Gastroesophageal sphincter (tissue), 3 donors: ENCODE results near the gene GRM7.

Experiments
- POLR2A ChIP-seq, 2 donors: fragments of 450-650 bp; IDR thresholded peaks; one replicate each; pipeline ENCODE4 v1.6.1; 2017; ENCODE audit warnings: antibody characterized with exemption in 2 of 2, mild to moderate bottlenecking in 2 of 2, moderate library complexity in 1 of 2
- TF ChIP-seq, protein P1 (sequence below), 4 experiments: fragments of 200-600 bp in 2 of 4; fragments of 450-650 bp in 2 of 4; sonication (generic) in 1 of 4; IDR thresholded peaks; one replicate each; pipeline ENCODE4 v1.5.1; 2017 to 2019; ENCODE audit warnings: antibody characterized with exemption in 4 of 4, mild to moderate bottlenecking in 2 of 4, moderate library complexity in 2 of 4

DNA sequence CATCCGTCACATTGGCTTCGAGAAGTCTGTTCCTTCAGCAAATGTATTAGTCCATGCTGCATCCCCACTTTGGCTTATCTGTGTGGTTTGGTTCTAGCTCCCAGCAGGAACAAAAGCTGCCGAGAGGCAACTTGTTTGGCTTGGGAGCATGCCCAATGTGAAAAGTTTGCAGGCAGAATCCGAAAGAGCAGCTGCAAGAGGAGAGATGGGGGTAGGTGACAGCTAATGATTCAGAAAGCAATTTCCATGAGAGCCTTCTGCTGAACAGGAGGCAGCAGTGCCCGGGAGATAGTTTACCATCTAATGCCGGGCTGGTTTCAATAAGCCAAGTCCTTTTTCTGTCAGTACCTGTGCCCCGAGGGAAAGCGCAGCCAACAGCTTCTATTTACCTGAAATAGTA, 60.2 kb downstream of the GRM7 start:
- TF ChIP-seq, protein P1, sequence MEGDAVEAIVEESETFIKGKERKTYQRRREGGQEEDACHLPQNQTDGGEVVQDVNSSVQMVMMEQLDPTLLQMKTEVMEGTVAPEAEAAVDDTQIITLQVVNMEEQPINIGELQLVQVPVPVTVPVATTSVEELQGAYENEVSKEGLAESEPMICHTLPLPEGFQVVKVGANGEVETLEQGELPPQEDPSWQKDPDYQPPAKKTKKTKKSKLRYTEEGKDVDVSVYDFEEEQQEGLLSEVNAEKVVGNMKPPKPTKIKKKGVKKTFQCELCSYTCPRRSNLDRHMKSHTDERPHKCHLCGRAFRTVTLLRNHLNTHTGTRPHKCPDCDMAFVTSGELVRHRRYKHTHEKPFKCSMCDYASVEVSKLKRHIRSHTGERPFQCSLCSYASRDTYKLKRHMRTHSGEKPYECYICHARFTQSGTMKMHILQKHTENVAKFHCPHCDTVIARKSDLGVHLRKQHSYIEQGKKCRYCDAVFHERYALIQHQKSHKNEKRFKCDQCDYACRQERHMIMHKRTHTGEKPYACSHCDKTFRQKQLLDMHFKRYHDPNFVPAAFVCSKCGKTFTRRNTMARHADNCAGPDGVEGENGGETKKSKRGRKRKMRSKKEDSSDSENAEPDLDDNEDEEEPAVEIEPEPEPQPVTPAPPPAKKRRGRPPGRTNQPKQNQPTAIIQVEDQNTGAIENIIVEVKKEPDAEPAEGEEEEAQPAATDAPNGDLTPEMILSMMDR (IDR thresholded peaks at IDR 0.05): no peak
- no peak for TF ChIP-seq POLR2A (IDR thresholded peaks at IDR 0.05)
